ENCODE measurements around the gene NPAS4. TPM values are rescaled to one million over a fixed set of nuclear protein-coding genes. Genes with fewer than 3 reads are reported as not detected.

NPAS4 gene
- total and polyA plus RNA-seq, 9 of the 15 experiments (the other 6 are each of a cell fraction or from before 2014, with no cell fraction given) = not detected

GRCh38 chr11:66419825-66420224, 1.0 kb upstream of the NPAS4 start (continued):
- TF ChIP-seq SAFB (IDR thresholded peaks at IDR 0.05; ENCODE audit: borderline replicate concordance, low read depth, low read length) (no peak), NKRF (IDR thresholded peaks at IDR 0.05; ENCODE audit: borderline replicate concordance) (no peak), KLF10 (CRISPR knock-in tag; IDR thresholded peaks at IDR 0.05) (no peak), RCOR1 (IDR thresholded peaks at IDR 0.05; ENCODE audit: borderline replicate concordance in 1 of 2, low read depth in 2 of 2, low read length in 2 of 2) (no peak), SNIP1 (IDR thresholded peaks at IDR 0.05; ENCODE audit: low read depth) (no peak), ZEB2 (IDR thresholded peaks at IDR 0.05) (no peak), NELFE (IDR thresholded peaks at IDR 0.05; ENCODE audit: insufficient read depth, insufficient read length) (no peak), ZNF224 (CRISPR knock-in tag; IDR thresholded peaks at IDR 0.05) (no peak), ATF7 (IDR thresholded peaks at IDR 0.05) (no peak), MEF2A (IDR thresholded peaks at IDR 0.05; ENCODE audit: control insufficient read depth, low read depth, low read length) (no peak)
- TF ChIP-seq, protein P1, sequence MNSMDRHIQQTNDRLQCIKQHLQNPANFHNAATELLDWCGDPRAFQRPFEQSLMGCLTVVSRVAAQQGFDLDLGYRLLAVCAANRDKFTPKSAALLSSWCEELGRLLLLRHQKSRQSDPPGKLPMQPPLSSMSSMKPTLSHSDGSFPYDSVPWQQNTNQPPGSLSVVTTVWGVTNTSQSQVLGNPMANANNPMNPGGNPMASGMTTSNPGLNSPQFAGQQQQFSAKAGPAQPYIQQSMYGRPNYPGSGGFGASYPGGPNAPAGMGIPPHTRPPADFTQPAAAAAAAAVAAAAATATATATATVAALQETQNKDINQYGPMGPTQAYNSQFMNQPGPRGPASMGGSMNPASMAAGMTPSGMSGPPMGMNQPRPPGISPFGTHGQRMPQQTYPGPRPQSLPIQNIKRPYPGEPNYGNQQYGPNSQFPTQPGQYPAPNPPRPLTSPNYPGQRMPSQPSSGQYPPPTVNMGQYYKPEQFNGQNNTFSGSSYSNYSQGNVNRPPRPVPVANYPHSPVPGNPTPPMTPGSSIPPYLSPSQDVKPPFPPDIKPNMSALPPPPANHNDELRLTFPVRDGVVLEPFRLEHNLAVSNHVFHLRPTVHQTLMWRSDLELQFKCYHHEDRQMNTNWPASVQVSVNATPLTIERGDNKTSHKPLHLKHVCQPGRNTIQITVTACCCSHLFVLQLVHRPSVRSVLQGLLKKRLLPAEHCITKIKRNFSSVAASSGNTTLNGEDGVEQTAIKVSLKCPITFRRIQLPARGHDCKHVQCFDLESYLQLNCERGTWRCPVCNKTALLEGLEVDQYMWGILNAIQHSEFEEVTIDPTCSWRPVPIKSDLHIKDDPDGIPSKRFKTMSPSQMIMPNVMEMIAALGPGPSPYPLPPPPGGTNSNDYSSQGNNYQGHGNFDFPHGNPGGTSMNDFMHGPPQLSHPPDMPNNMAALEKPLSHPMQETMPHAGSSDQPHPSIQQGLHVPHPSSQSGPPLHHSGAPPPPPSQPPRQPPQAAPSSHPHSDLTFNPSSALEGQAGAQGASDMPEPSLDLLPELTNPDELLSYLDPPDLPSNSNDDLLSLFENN (IDR thresholded peaks at IDR 0.05; ENCODE audit: low read depth in 2 of 2, low read length in 2 of 2) = no peak
